Activated CD4-positive, alpha-beta memory T cell treated with anti-CD3 and anti-CD28 coated beads for 36 hours (primary cell): ENCODE measurements around the gene OSM. TPM values are rescaled to one million over a fixed set of nuclear protein-coding genes. Genes with fewer than 3 reads are reported as not detected.

Experiments
- CTCF ChIA-PET: fragments of 350-600 bp; sonication (Branson Sonifier 250); formaldehyde crosslinking; loops from one replicate; lab custom pipeline; 2021; ENCODE audit warnings: antibody characterized with exemption, inconsistent platforms; lab: Charles Lee
- POLR2A ChIA-PET: fragments of 350-600 bp; sonication (Branson Sonifier 250); formaldehyde crosslinking; loops from one replicate; lab custom pipeline; 2021; ENCODE audit warnings: antibody characterized with exemption; lab: Charles Lee
- DNase-seq: peaks from one replicate; pipeline ENCODE4 v3.0.0-alpha.2; 2020
- H3K27ac Mint-ChIP-seq: one replicate; pipeline ENCODE4 v1.8.0; 2021; ENCODE audit warnings: mixed read lengths
- H3K27me3 Mint-ChIP-seq: one replicate; pipeline ENCODE4 v1.8.0; 2021; ENCODE audit warnings: mixed read lengths
- H3K36me3 Mint-ChIP-seq: one replicate; pipeline ENCODE4 v1.8.0; 2021; ENCODE audit warnings: mixed read lengths
- H3K4me1 Mint-ChIP-seq: one replicate; pipeline ENCODE4 v1.8.0; 2021; ENCODE audit warnings: low read depth, mixed read lengths
- H3K4me3 Mint-ChIP-seq: one replicate; pipeline ENCODE4 v1.8.0; 2021; ENCODE audit warnings: mild to moderate bottlenecking, mixed read lengths
- H3K9me3 Mint-ChIP-seq: one replicate; pipeline ENCODE4 v1.8.0; 2021; ENCODE audit warnings: mixed read lengths
- intact Hi-C: fragments of 100-400 bp; cut with micrococcal nuclease; formaldehyde crosslinking; loops from one replicate; pipeline ENCODE4 v1.15.1; 2023
- total RNA-seq, 2 experiments: library from RNA; stranded (reverse); gene quantifications; one replicate each; pipeline ENCODE4 v1.2.3, GENCODE V29; 2021

OSM gene
- total RNA-seq, 2 experiments from 2014 or later = 39.6 to 41.2 TPM

GRCh38 chr22:30285176-30285845, 18.7 kb upstream of the OSM start:
- no peak for DNase-seq
- intact Hi-C loops = no loop called here
- Mint-ChIP-seq H3K4me1 (peaks cover 34% of the 10 kb centered on the region), H3K36me3 (peaks cover 2% of the 10 kb centered on the region), H3K27me3 (no peaks in the 10 kb centered on the region), H3K27ac (no peak overlapping the region), H3K4me3 (no peak overlapping the region), H3K9me3 (no peaks in the 10 kb centered on the region)
- ChIA-PET CTCF (interaction anchor here (0.9 to 9.4 kb wide), 17 partner anchors 16 to 202 kb away, joined by 3 to 154 read pairs (median 5); partner anchors contain the start of genes MTFP1, OSM, RNF215 and SEC14L2), POLR2A (interaction anchor here (0.6 to 1.5 kb wide), 3 partner anchors 18 to 137 kb away, joined by 3 read pairs; partner anchors contain the start of genes CCDC157 and SF3A1)

- intact Hi-C loops = no loop called here
- POLR2A ChIA-PET = interaction anchor here (1.5 kb wide), 1 partner anchor 17 kb away, joined by 3 read pairs; no protein-coding TSS in a partner anchor
- CTCF ChIA-PET = interaction anchor here (0.9 to 9.4 kb wide), 8 partner anchors 22 to 201 kb away, joined by 3 to 154 read pairs (median 10); partner anchors contain the start of genes OSM and RNF215
- H3K9me3 Mint-ChIP-seq = no peaks in the 10 kb centered on the region
- H3K27me3 Mint-ChIP-seq = no peaks in the 10 kb centered on the region
- no peak overlapping the region for H3K4me3 Mint-ChIP-seq
- H3K4me1 Mint-ChIP-seq = peaks cover 30% of the 10 kb centered on the region
- no peak overlapping the region for H3K27ac Mint-ChIP-seq
- peaks cover 2% of the 10 kb centered on the region for H3K36me3 Mint-ChIP-seq
- no peak for DNase-seq
These were observed 18.0 kb upstream of the OSM start for GRCh38 chr22:30284666-30285065.

GRCh38 chr22:30284172-30284571, 17.5 kb upstream of the OSM start:
- no peak overlapping the region for H3K4me3 Mint-ChIP-seq
- ChIA-PET CTCF (interaction anchor here (1.3 to 9.4 kb wide), 4 partner anchors 21 to 201 kb away, joined by 3 to 154 read pairs (median 26); partner anchors contain the start of genes OSM and RNF215), POLR2A (interaction anchor here (0.6 to 1.5 kb wide), 2 partner anchors 17 to 131 kb away, joined by 3 read pairs; no protein-coding TSS in a partner anchor)
- intact Hi-C loops = no loop called here
- no peaks in the 10 kb centered on the region for H3K9me3 Mint-ChIP-seq
- H3K27ac Mint-ChIP-seq = no peak overlapping the region
- H3K4me1 Mint-ChIP-seq = peaks cover 34% of the 10 kb centered on the region
- no peak for DNase-seq
- peaks cover 2% of the 10 kb centered on the region for H3K36me3 Mint-ChIP-seq
- H3K27me3 Mint-ChIP-seq = no peaks in the 10 kb centered on the region

GRCh38 chr22:30283342-30283741, 16.7 kb upstream of the OSM start:
- peaks cover 36% of the 10 kb centered on the region for H3K4me1 Mint-ChIP-seq
- peaks cover 2% of the 10 kb centered on the region for H3K36me3 Mint-ChIP-seq
- intact Hi-C loops = no loop called here
- no peaks in the 10 kb centered on the region for H3K9me3 Mint-ChIP-seq
- no peak overlapping the region for H3K4me3 Mint-ChIP-seq
- no peak overlapping the region for H3K27ac Mint-ChIP-seq
- no peak for DNase-seq
- no peaks in the 10 kb centered on the region for H3K27me3 Mint-ChIP-seq
- CTCF ChIA-PET = interaction anchor here (1.2 to 9.4 kb wide), 4 partner anchors 16 to 177 kb away, joined by 5 to 154 read pairs (median 20); partner anchors contain the start of gene OSM
- POLR2A ChIA-PET = no interaction called here

GRCh38 chr22:30282616-30283046, 16.0 kb upstream of the OSM start:
- Mint-ChIP-seq H3K27me3 (no peaks in the 10 kb centered on the region), H3K9me3 (no peaks in the 10 kb centered on the region), H3K4me3 (no peak overlapping the region), H3K27ac (no peak overlapping the region), H3K36me3 (peaks cover 2% of the 10 kb centered on the region), H3K4me1 (peaks cover 29% of the 10 kb centered on the region)
- CTCF ChIA-PET = interaction anchor here (0.8 to 9.4 kb wide), 5 partner anchors 15 to 176 kb away, joined by 3 to 154 read pairs (median 6); partner anchors contain the start of genes OSM and RNF215
- POLR2A ChIA-PET = no interaction called here
- DNase-seq = no peak
- intact Hi-C loops = no loop called here

- Mint-ChIP-seq H3K27me3 (no peaks in the 10 kb centered on the region), H3K36me3 (no peaks in the 10 kb centered on the region), H3K4me1 (peaks cover 33% of the 10 kb centered on the region), H3K4me3 (no peak overlapping the region), H3K9me3 (no peaks in the 10 kb centered on the region), H3K27ac (no peak overlapping the region)
- DNase-seq = no peak
- intact Hi-C loops = no loop called here
- CTCF ChIA-PET = interaction anchor here (0.6 to 2.2 kb wide), 6 partner anchors 8 to 172 kb away, joined by 3 to 13 read pairs (median 4); partner anchors contain the start of gene CASTOR1
- POLR2A ChIA-PET = interaction anchor here (0.8 kb wide), 1 partner anchor 30 kb away, joined by 3 read pairs; no protein-coding TSS in a partner anchor
These were observed 13.9 kb upstream of the OSM start for GRCh38 chr22:30280505-30280904.

- ChIA-PET POLR2A (interaction anchor here (0.5 to 0.8 kb wide), 2 partner anchors 29 to 373 kb away, joined by 3 read pairs; no protein-coding TSS in a partner anchor), CTCF (interaction anchor here (0.6 to 2.2 kb wide), 7 partner anchors 8 to 172 kb away, joined by 3 to 13 read pairs (median 3); partner anchors contain the start of gene CASTOR1)
- Mint-ChIP-seq H3K27me3 (no peaks in the 10 kb centered on the region), H3K4me1 (peaks cover 38% of the 10 kb centered on the region), H3K4me3 (no peak overlapping the region), H3K36me3 (no peaks in the 10 kb centered on the region), H3K27ac (no peak overlapping the region), H3K9me3 (no peaks in the 10 kb centered on the region)
- intact Hi-C loops = no loop called here
- DNase-seq = no peak
These were observed 13.3 kb upstream of the OSM start for GRCh38 chr22:30279932-30280331.

GRCh38 chr22:30279046-30279788, 12.6 kb upstream of the OSM start:
- intact Hi-C loops = no loop called here
- H3K27ac Mint-ChIP-seq = no peak overlapping the region
- no peaks in the 10 kb centered on the region for H3K36me3 Mint-ChIP-seq
- H3K27me3 Mint-ChIP-seq = no peaks in the 10 kb centered on the region
- H3K9me3 Mint-ChIP-seq = no peaks in the 10 kb centered on the region
- ChIA-PET CTCF (interaction anchor here (0.8 to 2.2 kb wide), 4 partner anchors 9 to 171 kb away, joined by 3 to 13 read pairs (median 5); partner anchors contain the start of gene CASTOR1), POLR2A (interaction anchor here (0.5 to 1.7 kb wide), 2 partner anchors 11 to 372 kb away, joined by 3 to 5 read pairs; no protein-coding TSS in a partner anchor)
- peaks cover 45% of the 10 kb centered on the region for H3K4me1 Mint-ChIP-seq
- no peak overlapping the region for H3K4me3 Mint-ChIP-seq
- no peak for DNase-seq

GRCh38 chr22:30277547-30278344, 11.1 kb upstream of the OSM start:
- no peaks in the 10 kb centered on the region for H3K27me3 Mint-ChIP-seq
- no peaks in the 10 kb centered on the region for H3K9me3 Mint-ChIP-seq
- no peak overlapping the region for H3K4me3 Mint-ChIP-seq
- POLR2A ChIA-PET = interaction anchor here (1.7 kb wide), 1 partner anchor 10 kb away, joined by 5 read pairs; no protein-coding TSS in a partner anchor
- CTCF ChIA-PET = interaction anchor here (0.8 to 1.9 kb wide), 5 partner anchors 10 to 110 kb away, joined by 3 to 5 read pairs (median 4); no protein-coding TSS in a partner anchor
- intact Hi-C loops = no loop called here
- H3K27ac Mint-ChIP-seq = no peak overlapping the region
- no peak for DNase-seq
- H3K36me3 Mint-ChIP-seq = peaks cover 1% of the 10 kb centered on the region
- H3K4me1 Mint-ChIP-seq = peaks cover 40% of the 10 kb centered on the region

- Mint-ChIP-seq H3K27me3 (no peaks in the 10 kb centered on the region), H3K4me3 (peak overlapping the region; percentile 13), H3K36me3 (peaks cover 6% of the 10 kb centered on the region), H3K4me1 (peaks cover 33% of the 10 kb centered on the region), H3K27ac (no peak overlapping the region), H3K9me3 (no peaks in the 10 kb centered on the region)
- CTCF ChIA-PET = interaction anchor here (1.0 to 1.9 kb wide), 3 partner anchors 12 to 168 kb away, joined by 3 to 4 read pairs (median 4); no protein-coding TSS in a partner anchor
- DNase-seq = no peak
- POLR2A ChIA-PET = interaction anchor here (0.8 kb wide), 1 partner anchor 9 kb away, joined by 3 read pairs; the partner anchor contains the start of gene OSM
- intact Hi-C loops = no loop called here
These were observed 9.4 kb upstream of the OSM start for GRCh38 chr22:30276039-30276438.
